Lung (tissue), 12 donors: ENCODE results near the gene CELF2. TPM values are rescaled to one million over a fixed set of nuclear protein-coding genes. Genes with fewer than 3 reads are reported as not detected.

Source experiments
- ATAC-seq: fragments of 200-7000 bp; cut with Tn5 transposase; one replicate; pipeline ENCODE4 v1.9.1; 2020; ENCODE audit warnings: moderate number of reproducible peaks; ENCODE audit not compliant: insufficient read depth, low FRiP score
- DNase-seq, 3 donors: peaks; one replicate each; pipeline ENCODE4 v3.0.0-alpha.2; 2013 to 2017
- H3K27ac ChIP-seq, 2 donors: one replicate each; pipeline ENCODE4 v1.5.1; 2013; ENCODE audit warnings: mild to moderate bottlenecking in 2 of 2, moderate library complexity in 2 of 2, control low read depth in 1 of 2, inconsistent platforms in 1 of 2, low read depth in 1 of 2, low read length in 1 of 2
- H3K27me3 ChIP-seq, 3 donors: one replicate each; pipeline ENCODE4 v1.5.1; 2013; ENCODE audit warnings: low read length in 2 of 3; ENCODE audit not compliant: control insufficient read depth in 3 of 3, insufficient read depth in 3 of 3
- H3K36me3 ChIP-seq, 4 donors: one replicate each; pipeline ENCODE4 v1.5.1; 2013; ENCODE audit warnings: low read length in 4 of 4, mild to moderate bottlenecking in 1 of 4, moderate library complexity in 1 of 4; ENCODE audit not compliant: control insufficient read depth in 4 of 4, insufficient read depth in 4 of 4
- H3K4me1 ChIP-seq, 5 donors: one replicate each; pipeline ENCODE4 v1.5.1; 2013; ENCODE audit warnings: low read length in 5 of 5, mild to moderate bottlenecking in 2 of 5, moderate library complexity in 1 of 5; ENCODE audit not compliant: control insufficient read depth in 5 of 5, insufficient read depth in 5 of 5
- H3K4me3 ChIP-seq: one replicate; pipeline ENCODE4 v1.5.1; 2013; ENCODE audit warnings: mild to moderate bottlenecking, control low read depth, moderate library complexity
- H3K9ac ChIP-seq, 2 donors: one replicate each; pipeline ENCODE4 v1.5.1; 2013; ENCODE audit warnings: low read length in 2 of 2, control low read depth in 1 of 2; ENCODE audit not compliant: insufficient read depth in 1 of 2
- H3K9me3 ChIP-seq, 4 donors: one replicate each; pipeline ENCODE4 v1.5.1; 2013; ENCODE audit warnings: low read length in 3 of 4, mild to moderate bottlenecking in 1 of 4, moderate library complexity in 1 of 4; ENCODE audit not compliant: control insufficient read depth in 4 of 4, insufficient read depth in 3 of 4
- WGBS, 2 donors: extraction: QIAGEN DNeasy Blood & Tissue Kit; methylation state at CpG; one replicate each; pipeline ENCODE4 v1.1.7; 2013; 5-methylcytosine and 5-hydroxymethylcytosine counted together
- polyA plus RNA-seq, 2 donors: library from polyadenylated mRNA; stranded (reverse); fragments of 200-250 nt; gene quantifications; one replicate each; pipeline ENCODE4 v1.2.1, GENCODE V29; 2013
- total RNA-seq, 2 donors: library from RNA; depleted of rRNA in 1 of 2; stranded (reverse); fragments of >200 nt in 1 of 2; gene quantifications; one replicate each; pipeline ENCODE4 v1.2.1, GENCODE V29; 2014 to 2021
- TF ChIP-seq, protein P1 (sequence below): IDR thresholded peaks from 2 replicates; pipeline ENCODE4 v1.5.1; 2012; ENCODE audit warnings: mild to moderate bottlenecking; ENCODE audit errors: control extremely low read depth, extremely low read depth
- donor health status: control.
- donor health status: control.
- donor health status: Bipolar disorder and iron deficiency.
- donor health status: healthy.
- donor health status: DM: yes; HTN: yes; CAD: no.

The CELF2 gene
- total and polyA plus RNA-seq, 4 donors: 13.6 to 115 (median 63.7) TPM

DNA sequence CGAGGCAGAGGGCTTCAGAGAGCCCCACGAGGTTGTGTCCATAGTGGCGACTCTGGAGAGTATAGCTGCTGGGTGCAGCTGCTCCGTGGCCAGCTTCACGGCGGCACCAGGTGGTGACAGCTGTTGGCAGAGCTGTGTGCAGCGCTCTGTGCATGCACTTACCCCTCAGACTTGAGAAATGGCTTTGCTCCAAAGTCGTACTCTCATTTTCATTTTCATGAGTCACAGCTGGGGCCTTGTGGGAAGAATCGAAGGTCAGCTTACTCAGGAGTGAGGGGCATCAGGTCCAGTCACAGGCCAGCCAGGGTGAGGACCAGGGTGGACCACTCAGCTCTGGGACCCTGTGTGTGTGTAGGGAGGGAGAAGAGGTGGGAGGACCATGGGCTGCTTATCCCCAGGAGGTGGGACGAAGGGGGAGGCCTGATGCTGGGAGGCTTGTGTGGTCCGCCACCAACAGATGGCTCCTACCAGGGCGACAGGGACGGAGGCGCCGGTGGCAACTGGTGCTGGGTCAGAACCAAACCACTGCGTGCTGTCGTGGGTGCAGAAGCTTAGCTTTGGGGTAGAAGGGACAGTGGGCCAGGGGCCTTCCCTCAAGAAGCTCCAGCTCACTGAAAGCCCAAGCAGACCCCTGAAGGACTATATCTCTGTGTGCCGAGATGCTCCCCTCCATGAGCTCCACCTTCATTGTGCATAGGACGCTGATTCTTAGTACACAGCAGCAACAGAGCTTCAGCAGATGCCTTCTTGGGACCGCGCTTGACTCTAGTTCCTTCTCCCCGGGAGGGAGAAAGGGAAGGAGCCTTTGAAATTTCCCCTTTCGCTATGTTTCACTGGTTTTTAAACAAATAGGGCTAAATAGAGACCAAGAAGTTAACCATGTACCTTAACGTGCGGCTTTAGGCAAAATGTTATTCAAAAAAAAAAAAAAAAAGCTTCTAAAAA is 225.0 kb downstream of the CELF2 start:
- Histone ChIP-seq H3K27me3 (no peaks in the 10 kb centered on the region), H3K36me3 (peaks cover 0 to 2% (median 0%) of the 10 kb centered on the region in 4 donors), H3K27ac (peak overlapping the region; percentile 43 to 81), H3K4me1 (peaks cover 0 to 13% (median 5%) of the 10 kb centered on the region in 5 donors), H3K9ac (no peak overlapping the region), H3K4me3 (no peak overlapping the region), H3K9me3 (peaks cover 0 to 2% (median 0%) of the 10 kb centered on the region in 4 donors)
- no peak for ATAC-seq
- WGBS, 2 donors: 66 to 75% methylated on average over 25 of the region's 25 CpGs
- TF ChIP-seq, protein P1, sequence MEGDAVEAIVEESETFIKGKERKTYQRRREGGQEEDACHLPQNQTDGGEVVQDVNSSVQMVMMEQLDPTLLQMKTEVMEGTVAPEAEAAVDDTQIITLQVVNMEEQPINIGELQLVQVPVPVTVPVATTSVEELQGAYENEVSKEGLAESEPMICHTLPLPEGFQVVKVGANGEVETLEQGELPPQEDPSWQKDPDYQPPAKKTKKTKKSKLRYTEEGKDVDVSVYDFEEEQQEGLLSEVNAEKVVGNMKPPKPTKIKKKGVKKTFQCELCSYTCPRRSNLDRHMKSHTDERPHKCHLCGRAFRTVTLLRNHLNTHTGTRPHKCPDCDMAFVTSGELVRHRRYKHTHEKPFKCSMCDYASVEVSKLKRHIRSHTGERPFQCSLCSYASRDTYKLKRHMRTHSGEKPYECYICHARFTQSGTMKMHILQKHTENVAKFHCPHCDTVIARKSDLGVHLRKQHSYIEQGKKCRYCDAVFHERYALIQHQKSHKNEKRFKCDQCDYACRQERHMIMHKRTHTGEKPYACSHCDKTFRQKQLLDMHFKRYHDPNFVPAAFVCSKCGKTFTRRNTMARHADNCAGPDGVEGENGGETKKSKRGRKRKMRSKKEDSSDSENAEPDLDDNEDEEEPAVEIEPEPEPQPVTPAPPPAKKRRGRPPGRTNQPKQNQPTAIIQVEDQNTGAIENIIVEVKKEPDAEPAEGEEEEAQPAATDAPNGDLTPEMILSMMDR: no peak
- peak; percentile 76 to 86 (median 86) for DNase-seq

DNA sequence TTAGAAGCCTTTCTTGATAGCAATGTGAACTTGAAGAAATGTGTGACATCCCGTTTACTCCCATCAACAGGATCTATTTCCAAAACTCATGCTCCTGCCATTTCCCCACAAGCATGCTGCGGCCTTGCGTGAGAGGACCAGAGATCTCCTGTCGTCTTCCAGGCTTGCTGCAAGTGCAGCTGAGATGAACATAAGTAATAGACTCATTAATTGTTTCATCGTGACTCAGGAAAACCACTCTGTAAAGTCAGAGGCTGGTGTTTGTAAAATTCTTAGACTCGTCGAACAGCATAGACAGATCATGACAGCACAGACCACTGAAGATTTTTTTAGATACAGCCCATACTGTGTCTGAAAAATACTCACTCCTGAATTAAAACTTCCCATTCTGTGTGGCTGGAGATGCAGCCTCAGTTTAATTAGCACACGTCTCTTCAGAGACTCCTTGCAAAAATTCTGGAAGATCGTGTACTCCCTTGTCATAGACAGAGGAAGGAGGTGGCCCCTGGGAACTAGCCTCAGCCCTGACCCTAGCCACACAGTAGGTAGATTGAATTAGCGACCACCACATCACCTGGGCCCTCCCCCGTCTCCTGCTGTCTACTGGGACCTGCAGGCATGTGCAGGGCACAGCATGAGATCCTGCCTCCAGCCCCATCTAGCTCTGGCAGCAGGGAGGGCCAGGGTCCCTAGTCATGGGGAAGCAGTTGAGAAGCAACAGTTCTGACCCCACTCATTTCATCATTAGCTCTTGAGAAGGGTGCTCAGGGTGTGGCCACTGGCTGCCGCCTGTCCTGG is 226.0 kb downstream of the CELF2 start:
- 86 to 90% methylated on average over 12 of the region's 12 CpGs for WGBS, 2 donors
- no peak for ATAC-seq
- Histone ChIP-seq H3K4me1 (peaks cover 0 to 13% (median 5%) of the 10 kb centered on the region in 5 donors), H3K27me3 (no peaks in the 10 kb centered on the region), H3K36me3 (peaks cover 0 to 2% (median 0%) of the 10 kb centered on the region in 4 donors), H3K4me3 (no peak overlapping the region), H3K27ac (no peak overlapping the region), H3K9ac (no peak overlapping the region), H3K9me3 (peaks cover 0 to 2% (median 0%) of the 10 kb centered on the region in 4 donors)
- TF ChIP-seq, protein P1: no peak
- no peak for DNase-seq

DNA sequence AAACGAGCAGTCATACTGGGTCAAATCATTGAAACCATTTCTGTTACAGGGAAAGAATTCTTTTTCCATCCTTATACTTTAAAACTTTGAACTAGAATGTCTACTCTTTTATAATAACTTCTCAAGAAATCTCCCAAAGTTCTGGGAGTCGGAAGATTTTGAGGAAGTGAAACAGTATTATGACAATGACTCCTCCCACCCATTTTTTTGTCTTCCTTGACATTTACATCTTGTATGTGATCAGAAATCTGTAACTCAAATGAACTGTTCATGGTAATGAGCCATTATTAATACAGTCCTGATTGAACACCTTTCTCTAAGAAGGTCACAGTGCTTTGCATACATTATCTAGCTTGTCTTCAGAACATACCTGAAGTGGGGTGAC is 227.4 kb downstream of the CELF2 start:
- 46 to 77% methylated on average over 2 of the region's 2 CpGs for WGBS, 2 donors
- Histone ChIP-seq H3K36me3 (peaks cover 0 to 7% (median 0%) of the 10 kb centered on the region in 4 donors), H3K4me1 (peaks cover 0 to 26% (median 6%) of the 10 kb centered on the region in 5 donors), H3K9ac (no peak overlapping the region), H3K4me3 (no peak overlapping the region), H3K9me3 (peaks cover 0 to 2% (median 0%) of the 10 kb centered on the region in 4 donors), H3K27ac (no peak overlapping the region), H3K27me3 (no peaks in the 10 kb centered on the region)
- TF ChIP-seq, protein P1: no peak
- DNase-seq: no peak
- no peak for ATAC-seq
